Tibial nerve (tissue), 4 donors: ENCODE measurements around the gene POGLUT2. TPM values are rescaled to one million over a fixed set of nuclear protein-coding genes. Genes with fewer than 3 reads are reported as not detected.

Experiments
- DNase-seq, 2 donors: peaks; one replicate each; pipeline ENCODE4 v3.0.0-alpha.2; 2019; ENCODE audit warnings: low spot score in 2 of 2
- H3K27ac ChIP-seq, 4 donors: fragments of 200-600 bp; sonication (generic) in 3 of 4; one replicate each; pipeline ENCODE4 v1.5.1; 2017 to 2019; ENCODE audit warnings: mild to moderate bottlenecking in 1 of 4
- H3K27me3 ChIP-seq, 2 donors: fragments of 200-600 bp; sonication (generic) in 1 of 2; one replicate each; pipeline versions ENCODE4 v1.5.1 to v1.6.0; 2017 to 2019
- H3K36me3 ChIP-seq, 3 donors: fragments of 200-600 bp; sonication (generic); one replicate each; pipeline ENCODE4 v1.5.1; 2018 to 2019
- H3K4me1 ChIP-seq, 4 donors: fragments of 200-600 bp; sonication (generic) in 3 of 4; one replicate each; pipeline ENCODE4 v1.5.1; 2017 to 2019
- H3K4me3 ChIP-seq, 4 donors: fragments of 200-600 bp; sonication (generic) in 3 of 4; one replicate each; pipeline ENCODE4 v1.5.1; 2017 to 2019; ENCODE audit warnings: mild to moderate bottlenecking in 1 of 4, moderate library complexity in 1 of 4
- H3K9me3 ChIP-seq, 4 donors: fragments of 200-600 bp; sonication (generic) in 3 of 4; one replicate each; pipeline ENCODE4 v1.5.1; 2017 to 2019
- EP300 ChIP-seq, 2 donors: sonication (generic); formaldehyde crosslinking; IDR thresholded peaks; one replicate each; pipeline ENCODE4 v1.6.1; 2017; ENCODE audit warnings: antibody characterized with exemption in 2 of 2, mild to moderate bottlenecking in 1 of 2
- POLR2A ChIP-seq, 2 donors: fragments of 450-650 bp; IDR thresholded peaks; one replicate each; pipeline ENCODE4 v1.6.1; 2017; ENCODE audit warnings: antibody characterized with exemption in 2 of 2, mild to moderate bottlenecking in 2 of 2, moderate library complexity in 2 of 2
- WGBS, 2 donors: methylation state at CpG; one replicate each; pipeline ENCODE4 v1.1.5; 2018; 5-methylcytosine and 5-hydroxymethylcytosine counted together
- total RNA-seq, 4 donors: library from RNA; depleted of rRNA; stranded (reverse); fragments of >200 nt; gene quantifications; one replicate each; pipeline ENCODE4 v1.1.0, GENCODE V29; 2016
- TF ChIP-seq, protein P1 (sequence below), 5 experiments: fragments of 200-600 bp in 3 of 5; fragments of 450-650 bp in 2 of 5; sonication (generic) in 3 of 5; IDR thresholded peaks; one replicate each; pipeline ENCODE4 v1.5.1; 2016 to 2019; ENCODE audit warnings: antibody characterized with exemption in 5 of 5, mild to moderate bottlenecking in 3 of 5, moderate library complexity in 2 of 5

POGLUT2 gene
- total RNA-seq, 4 donors from 2014 or later: 4.5 to 6.6 (median 6.0) TPM

GRCh38 chr13:102830646-102831045, 31.9 kb upstream of the POGLUT2 start:
- Histone ChIP-seq H3K9me3 (no peaks in the 10 kb centered on the region), H3K27ac (no peak overlapping the region), H3K4me1 (no peaks in the 10 kb centered on the region), H3K36me3 (peaks cover 0 to 63% (median 0%) of the 10 kb centered on the region in 3 donors), H3K27me3 (no peaks in the 10 kb centered on the region), H3K4me3 (no peak overlapping the region)
- WGBS, 2 donors: 56 to 65% methylated on average over 4 of the region's 4 CpGs
- DNase-seq: no peak
- TF ChIP-seq POLR2A (IDR thresholded peaks at IDR 0.05) (no peak), EP300 (IDR thresholded peaks at IDR 0.05) (no peak)
- TF ChIP-seq, protein P1, sequence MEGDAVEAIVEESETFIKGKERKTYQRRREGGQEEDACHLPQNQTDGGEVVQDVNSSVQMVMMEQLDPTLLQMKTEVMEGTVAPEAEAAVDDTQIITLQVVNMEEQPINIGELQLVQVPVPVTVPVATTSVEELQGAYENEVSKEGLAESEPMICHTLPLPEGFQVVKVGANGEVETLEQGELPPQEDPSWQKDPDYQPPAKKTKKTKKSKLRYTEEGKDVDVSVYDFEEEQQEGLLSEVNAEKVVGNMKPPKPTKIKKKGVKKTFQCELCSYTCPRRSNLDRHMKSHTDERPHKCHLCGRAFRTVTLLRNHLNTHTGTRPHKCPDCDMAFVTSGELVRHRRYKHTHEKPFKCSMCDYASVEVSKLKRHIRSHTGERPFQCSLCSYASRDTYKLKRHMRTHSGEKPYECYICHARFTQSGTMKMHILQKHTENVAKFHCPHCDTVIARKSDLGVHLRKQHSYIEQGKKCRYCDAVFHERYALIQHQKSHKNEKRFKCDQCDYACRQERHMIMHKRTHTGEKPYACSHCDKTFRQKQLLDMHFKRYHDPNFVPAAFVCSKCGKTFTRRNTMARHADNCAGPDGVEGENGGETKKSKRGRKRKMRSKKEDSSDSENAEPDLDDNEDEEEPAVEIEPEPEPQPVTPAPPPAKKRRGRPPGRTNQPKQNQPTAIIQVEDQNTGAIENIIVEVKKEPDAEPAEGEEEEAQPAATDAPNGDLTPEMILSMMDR (IDR thresholded peaks at IDR 0.05): no peak

- Histone ChIP-seq H3K9me3 (no peaks in the 10 kb centered on the region), H3K4me1 (no peaks in the 10 kb centered on the region), H3K27me3 (no peaks in the 10 kb centered on the region), H3K27ac (no peak overlapping the region), H3K4me3 (no peak overlapping the region), H3K36me3 (peaks cover 0 to 73% (median 12%) of the 10 kb centered on the region in 3 donors)
- WGBS, 2 donors: 79 to 84% methylated on average over 8 of the region's 8 CpGs
- DNase-seq: no peak
- TF ChIP-seq POLR2A (IDR thresholded peaks at IDR 0.05) (no peak), EP300 (IDR thresholded peaks at IDR 0.05) (no peak)
- TF ChIP-seq, protein P1 (IDR thresholded peaks at IDR 0.05): no peak
Observed at GRCh38 chr13:102825921-102826706, 27.3 kb upstream of the POGLUT2 start.

DNA sequence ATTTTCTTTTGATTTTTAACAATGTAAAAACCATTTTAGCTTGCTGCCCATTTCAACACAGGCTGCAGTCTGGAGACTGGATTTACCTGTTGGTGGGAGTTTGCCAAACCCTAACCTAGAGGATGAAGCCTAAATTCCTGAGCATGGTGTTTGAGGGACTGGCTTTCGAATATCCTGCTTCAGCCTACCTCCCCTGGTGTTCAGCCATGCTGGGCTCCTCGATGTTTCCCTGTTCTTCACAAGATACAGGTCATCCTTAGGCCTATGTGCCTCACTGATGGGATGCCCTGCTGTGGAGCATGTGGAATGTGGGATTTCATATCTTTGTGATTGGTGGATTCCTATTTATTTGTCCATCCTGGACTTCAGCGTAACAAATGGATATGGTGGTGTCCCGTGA, 26.6 kb upstream of the POGLUT2 start:
- no peak overlapping the region for H3K27ac ChIP-seq
- no peaks in the 10 kb centered on the region for H3K27me3 ChIP-seq
- no peak for DNase-seq
- H3K4me3 ChIP-seq: no peak overlapping the region
- H3K9me3 ChIP-seq: no peaks in the 10 kb centered on the region
- peaks cover 0 to 71% (median 12%) of the 10 kb centered on the region in 3 donors for H3K36me3 ChIP-seq
- 94 to 100% methylated on average over 4 of the region's 4 CpGs for whole genome bisulfite sequencing, 2 donors
- H3K4me1 ChIP-seq: no peaks in the 10 kb centered on the region
- TF ChIP-seq POLR2A (IDR thresholded peaks at IDR 0.05) (no peak), EP300 (IDR thresholded peaks at IDR 0.05) (no peak)
- TF ChIP-seq, protein P1 (IDR thresholded peaks at IDR 0.05): no peak

GRCh38 chr13:102817907-102818306, 19.1 kb upstream of the POGLUT2 start:
- Histone ChIP-seq H3K36me3 (peaks cover 0 to 40% (median 8%) of the 10 kb centered on the region in 3 donors), H3K4me1 (peaks cover 0 to 3% (median 0%) of the 10 kb centered on the region in 4 donors), H3K4me3 (no peak overlapping the region), H3K27me3 (no peaks in the 10 kb centered on the region), H3K9me3 (no peaks in the 10 kb centered on the region), H3K27ac (no peak overlapping the region)
- DNase-seq: no peak
- no peak for TF ChIP-seq POLR2A (IDR thresholded peaks at IDR 0.05)
- TF ChIP-seq EP300 (IDR thresholded peaks at IDR 0.05): no peak

DNA sequence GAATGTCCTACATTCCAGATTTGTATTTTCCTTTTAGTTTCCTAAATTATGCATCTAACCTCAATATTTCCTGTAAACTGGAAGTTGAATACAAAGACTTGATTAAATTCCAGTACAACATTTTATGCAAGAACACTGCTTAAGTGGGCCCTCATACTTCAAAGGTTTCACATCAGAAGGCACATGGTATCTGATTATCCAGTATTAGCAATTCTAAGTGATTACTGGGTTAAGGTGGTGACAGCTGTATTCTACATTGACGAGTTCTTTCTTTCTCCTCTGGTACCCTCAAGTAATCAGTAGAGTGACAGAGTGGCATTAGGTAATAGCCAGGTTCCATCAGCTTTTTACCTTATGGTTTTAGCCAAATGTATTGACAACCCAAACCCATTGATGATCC, 18.5 kb upstream of the POGLUT2 start:
- H3K4me3 ChIP-seq: no peak overlapping the region
- H3K27ac ChIP-seq: no peak overlapping the region
- no peak for TF ChIP-seq EP300 (IDR thresholded peaks at IDR 0.05)
- TF ChIP-seq POLR2A (IDR thresholded peaks at IDR 0.05): no peak
- TF ChIP-seq, protein P1 (IDR thresholded peaks at IDR 0.05): no peak
- no peak for DNase-seq
- H3K4me1 ChIP-seq: peaks cover 0 to 3% (median 0%) of the 10 kb centered on the region in 4 donors
- H3K9me3 ChIP-seq: no peaks in the 10 kb centered on the region
- no peaks in the 10 kb centered on the region for H3K27me3 ChIP-seq
- H3K36me3 ChIP-seq: peaks cover 0 to 33% (median 6%) of the 10 kb centered on the region in 3 donors
- WGBS, 2 donors: 90 to 93% methylated on average over 1 of the region's 1 CpG
